ENCODE data around the gene CUX1. TPM values are rescaled to one million over a fixed set of nuclear protein-coding genes. Genes with fewer than 3 reads are reported as not detected.

CUX1 gene
- total and polyA plus RNA-seq, 2 donors (not counting 1 experiment from before 2014, with no cell fraction given), result 22.7 to 38.1 TPM

- H3K4me1 ChIP-seq (ENCODE audit: control insufficient read depth, extremely low read depth, insufficient read depth, low read length), result no peaks in the 10 kb centered on the region
- DNase-seq (ENCODE audit: low read depth in 2 of 2), result peak in 1 of 2 donors; percentile 20
- H3K9me3 ChIP-seq (ENCODE audit: control insufficient read depth, insufficient read depth, low read depth, low read length), result no peaks in the 10 kb centered on the region
- H3K4me3 ChIP-seq (replicated peaks in 1 of 4; ENCODE audit: control extremely low read depth in 1 of 4, insufficient read depth in 1 of 4, low read depth in 3 of 4, low read length in 4 of 4), result no peak overlapping the region
- no peaks in the 10 kb centered on the region for H4K20me1 ChIP-seq (ENCODE audit: control insufficient read depth, extremely low read depth, insufficient read depth, low read length)
- H3K79me2 ChIP-seq (ENCODE audit: control insufficient read depth, insufficient read depth, low read length), result no peaks in the 10 kb centered on the region
- no peaks in the 10 kb centered on the region for H3K36me3 ChIP-seq (ENCODE audit: control insufficient read depth, insufficient read depth, low read length)
- H3K9ac ChIP-seq (ENCODE audit: insufficient read depth, low read length), result no peak overlapping the region
- H3K27me3 ChIP-seq (ENCODE audit: control insufficient read depth, insufficient read depth, low read length), result no peaks in the 10 kb centered on the region
- H2AFZ ChIP-seq (ENCODE audit: low read length), result no peak overlapping the region
- no peak for TF ChIP-seq CTCF (conservative IDR thresholded peaks at IDR 0.05 in 1 of 2, IDR thresholded peaks at IDR 0.05 in 1 of 2; ENCODE audit: low read depth in 1 of 2, low read length in 2 of 2)
- no peak for TF ChIP-seq EZH2 (IDR thresholded peaks at IDR 0.05; ENCODE audit: low read length, missing control alignments)
- H3K27ac ChIP-seq (ENCODE audit: insufficient read depth, low read length), result no peak overlapping the region
- H3K4me2 ChIP-seq (ENCODE audit: extremely low read depth, insufficient read depth, low read length), result no peak overlapping the region
Measured at GRCh38 chr7:102004229-102004628, 186.8 kb downstream of the CUX1 start.

GRCh38 chr7:102004848-102005247 is 187.4 kb downstream of the CUX1 start:
- Histone ChIP-seq H2AFZ (ENCODE audit: low read length) (no peak overlapping the region), H3K27me3 (ENCODE audit: control insufficient read depth, insufficient read depth, low read length) (no peaks in the 10 kb centered on the region), H3K4me3 (replicated peaks in 1 of 4; ENCODE audit: control extremely low read depth in 1 of 4, insufficient read depth in 1 of 4, low read depth in 3 of 4, low read length in 4 of 4) (no peak overlapping the region), H3K79me2 (ENCODE audit: control insufficient read depth, insufficient read depth, low read length) (no peaks in the 10 kb centered on the region), H3K27ac (ENCODE audit: insufficient read depth, low read length) (no peak overlapping the region), H4K20me1 (ENCODE audit: control insufficient read depth, extremely low read depth, insufficient read depth, low read length) (no peaks in the 10 kb centered on the region), H3K36me3 (ENCODE audit: control insufficient read depth, insufficient read depth, low read length) (no peaks in the 10 kb centered on the region), H3K4me1 (ENCODE audit: control insufficient read depth, extremely low read depth, insufficient read depth, low read length) (no peaks in the 10 kb centered on the region), H3K4me2 (ENCODE audit: extremely low read depth, insufficient read depth, low read length) (no peak overlapping the region), H3K9ac (ENCODE audit: insufficient read depth, low read length) (no peak overlapping the region), H3K9me3 (ENCODE audit: control insufficient read depth, insufficient read depth, low read depth, low read length) (no peaks in the 10 kb centered on the region)
- TF ChIP-seq EZH2 (IDR thresholded peaks at IDR 0.05; ENCODE audit: low read length, missing control alignments), result no peak
- no peak for TF ChIP-seq CTCF (conservative IDR thresholded peaks at IDR 0.05 in 1 of 2, IDR thresholded peaks at IDR 0.05 in 1 of 2; ENCODE audit: low read depth in 1 of 2, low read length in 2 of 2)
- no peak for DNase-seq (ENCODE audit: low read depth in 2 of 2)

DNA sequence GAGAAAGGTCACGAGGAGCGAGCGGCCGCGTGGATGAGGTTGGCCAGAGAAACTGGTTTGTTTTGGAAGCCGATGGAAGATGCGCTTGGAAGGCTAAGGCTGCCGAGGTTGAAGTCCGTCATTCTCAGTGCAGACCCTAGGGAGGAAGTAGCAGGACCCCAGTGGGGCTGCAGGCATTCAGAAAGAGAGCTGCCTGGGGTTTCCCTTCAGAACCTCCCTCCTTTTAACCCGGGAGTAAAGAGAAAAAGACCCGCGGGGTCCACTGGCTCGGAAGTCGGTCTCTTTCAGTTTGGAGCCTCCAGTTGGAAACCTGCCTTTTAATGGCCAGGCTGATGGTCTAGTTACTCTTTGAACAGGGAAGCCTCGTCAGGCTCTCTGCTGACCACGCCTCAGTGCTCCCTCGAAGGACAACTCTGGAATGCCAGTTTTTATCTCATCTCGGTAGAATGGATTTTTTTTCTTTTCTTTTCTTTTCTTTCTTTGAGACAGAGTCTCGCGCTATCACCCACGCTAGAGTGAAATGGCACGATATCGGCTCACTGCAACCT is 188.6 kb downstream of the CUX1 start:
- no peaks in the 10 kb centered on the region for H3K27me3 ChIP-seq (ENCODE audit: control insufficient read depth, insufficient read depth, low read length)
- no peak overlapping the region for H3K4me3 ChIP-seq (replicated peaks in 1 of 4; ENCODE audit: control extremely low read depth in 1 of 4, insufficient read depth in 1 of 4, low read depth in 3 of 4, low read length in 4 of 4)
- no peak overlapping the region for H3K4me2 ChIP-seq (ENCODE audit: extremely low read depth, insufficient read depth, low read length)
- no peaks in the 10 kb centered on the region for H3K36me3 ChIP-seq (ENCODE audit: control insufficient read depth, insufficient read depth, low read length)
- no peak overlapping the region for H3K27ac ChIP-seq (ENCODE audit: insufficient read depth, low read length)
- H3K9ac ChIP-seq (ENCODE audit: insufficient read depth, low read length), result no peak overlapping the region
- DNase-seq (ENCODE audit: low read depth in 2 of 2), result no peak
- no peak overlapping the region for H2AFZ ChIP-seq (ENCODE audit: low read length)
- no peaks in the 10 kb centered on the region for H3K4me1 ChIP-seq (ENCODE audit: control insufficient read depth, extremely low read depth, insufficient read depth, low read length)
- H3K9me3 ChIP-seq (ENCODE audit: control insufficient read depth, insufficient read depth, low read depth, low read length), result no peaks in the 10 kb centered on the region
- no peaks in the 10 kb centered on the region for H3K79me2 ChIP-seq (ENCODE audit: control insufficient read depth, insufficient read depth, low read length)
- no peaks in the 10 kb centered on the region for H4K20me1 ChIP-seq (ENCODE audit: control insufficient read depth, extremely low read depth, insufficient read depth, low read length)
- TF ChIP-seq CTCF (conservative IDR thresholded peaks at IDR 0.05 in 1 of 2, IDR thresholded peaks at IDR 0.05 in 1 of 2; ENCODE audit: low read depth in 1 of 2, low read length in 2 of 2) (no peak), EZH2 (IDR thresholded peaks at IDR 0.05; ENCODE audit: low read length, missing control alignments) (no peak)

All from fibroblast of lung (primary cell).